Epithelial cell of prostate (primary cell): ENCODE data around the gene KCNAB1.
"Not testable (repeated sequence)": the region's sequence is repeated elsewhere in the genome, so short reads cannot be mapped to it uniquely, and the experiment has no call there.

Source experiments
- DNase-seq: peaks from one replicate; pipeline ENCODE4 v3.0.0-alpha.2; 2011; ENCODE audit warnings: low read depth, low spot score
- H3K27ac ChIP-seq: fragments of 450-650 bp; 2 replicates; pipeline ENCODE4 v1.5.1; 2017; ENCODE audit warnings: mild to moderate bottlenecking

KCNAB1 gene

DNA sequence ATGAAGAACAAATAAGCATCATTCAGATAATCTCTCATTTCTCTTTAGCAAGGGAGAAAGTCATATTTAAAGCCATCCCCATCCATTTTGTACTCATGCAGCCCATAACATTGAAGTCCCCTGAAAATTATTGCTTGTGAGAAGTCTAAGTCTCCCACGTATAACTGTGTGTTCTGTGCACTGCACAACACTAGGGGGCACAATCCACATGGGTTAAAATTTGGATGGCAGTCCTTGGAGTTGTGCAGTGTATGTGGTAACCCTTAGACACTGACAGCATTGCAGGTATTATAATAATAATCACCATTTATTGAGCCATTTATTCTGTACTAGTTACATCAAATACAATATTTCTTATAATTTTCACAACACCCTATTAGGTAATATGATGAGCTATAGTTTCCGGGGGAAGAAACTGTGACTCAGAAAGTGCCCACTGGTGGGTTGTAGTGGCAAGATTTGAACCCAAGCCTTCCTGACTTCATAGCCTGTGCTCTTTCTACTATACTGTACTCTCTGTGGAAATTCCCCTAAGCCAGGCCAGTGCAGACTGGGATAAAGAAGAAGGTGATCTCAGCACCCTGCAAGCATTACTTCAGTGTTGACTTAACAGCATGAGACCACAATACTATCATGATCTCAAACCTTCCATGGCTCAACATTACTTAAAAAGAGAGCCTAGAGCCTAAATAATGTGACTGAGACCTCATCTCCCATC, 15.7 kb downstream of the KCNAB1 start:
- DNase-seq = no peak
- H3K27ac ChIP-seq = no peak overlapping the region

DNA sequence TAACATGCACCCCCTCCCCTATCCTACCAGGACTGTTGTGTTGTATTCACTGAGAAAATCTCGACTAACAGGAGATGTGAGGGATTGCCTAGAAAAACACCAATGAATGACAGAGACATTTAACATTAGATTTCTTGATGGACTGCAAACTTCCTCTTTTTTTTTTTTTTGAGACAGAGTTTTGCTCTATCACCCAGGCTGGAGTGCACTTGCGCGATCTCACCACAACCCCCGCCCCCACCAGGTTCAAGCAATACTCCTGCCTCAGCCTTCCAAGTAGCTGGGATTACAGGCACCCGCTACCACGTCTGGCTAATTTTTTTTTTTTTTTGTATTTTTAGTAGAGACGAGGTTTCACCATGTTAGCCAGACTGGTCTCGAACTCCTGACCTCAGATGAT, 17.0 kb downstream of the KCNAB1 start:
- not testable (repeated sequence) for DNase-seq

DNA sequence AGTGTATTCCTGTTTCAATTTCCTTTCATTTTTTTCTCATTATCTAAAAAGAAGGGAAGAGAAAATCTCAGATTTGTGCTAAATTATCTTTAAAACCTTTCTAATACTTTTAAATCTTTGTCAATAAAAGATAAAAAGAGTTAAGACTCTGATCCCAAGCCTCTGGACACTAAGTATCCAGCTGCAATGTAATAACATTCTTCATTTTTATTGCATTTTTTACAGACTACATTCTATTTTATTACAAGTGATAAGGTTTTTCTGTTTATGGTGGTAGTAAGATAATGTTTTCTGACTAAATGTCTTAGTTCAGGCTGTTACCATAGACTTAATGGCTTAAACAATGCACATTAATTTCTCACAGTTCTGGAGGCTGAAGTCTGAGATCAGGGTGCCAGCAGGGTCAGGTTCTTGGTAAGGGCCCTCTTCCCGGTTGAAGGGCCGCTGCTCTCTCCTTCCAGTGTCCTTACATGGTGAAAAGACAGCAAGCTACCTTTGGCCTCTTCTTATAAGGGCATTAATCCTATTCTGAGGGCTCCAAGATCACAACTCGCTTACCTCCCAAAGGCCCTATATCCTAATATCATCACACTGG, 19.7 kb downstream of the KCNAB1 start:
- no peak overlapping the region for H3K27ac ChIP-seq
- DNase-seq = no peak

More for the DNA sequence above, 17.0 kb downstream of the KCNAB1 start:
- not testable (repeated sequence) for H3K27ac ChIP-seq

DNA sequence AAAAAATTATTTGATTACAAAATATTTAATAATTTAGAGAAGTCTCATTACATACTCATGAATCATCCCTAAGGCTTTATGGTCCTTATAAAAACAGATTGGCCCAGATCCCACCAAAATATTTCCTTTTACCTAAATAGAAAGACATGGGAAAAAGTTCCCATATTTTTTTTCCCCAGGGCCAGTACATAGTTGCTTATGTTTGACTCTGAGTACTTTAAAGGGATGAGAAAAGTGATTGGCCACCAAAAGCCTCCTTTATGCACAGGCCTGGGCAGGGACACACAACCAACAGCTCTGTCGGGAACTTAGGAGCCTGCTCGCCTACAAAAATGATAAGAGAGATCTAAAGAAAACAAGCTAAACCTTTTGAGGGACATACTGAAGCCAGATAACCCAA, 22.3 kb downstream of the KCNAB1 start:
- DNase-seq = no peak
- no peak overlapping the region for H3K27ac ChIP-seq

GRCh38 chr3:156143136-156143535, 22.8 kb downstream of the KCNAB1 start:
- no peak for DNase-seq
- H3K27ac ChIP-seq = no peak overlapping the region

GRCh38 chr3:156144060-156144459, 23.7 kb downstream of the KCNAB1 start:
- DNase-seq = no peak
- H3K27ac ChIP-seq = no peak overlapping the region

DNA sequence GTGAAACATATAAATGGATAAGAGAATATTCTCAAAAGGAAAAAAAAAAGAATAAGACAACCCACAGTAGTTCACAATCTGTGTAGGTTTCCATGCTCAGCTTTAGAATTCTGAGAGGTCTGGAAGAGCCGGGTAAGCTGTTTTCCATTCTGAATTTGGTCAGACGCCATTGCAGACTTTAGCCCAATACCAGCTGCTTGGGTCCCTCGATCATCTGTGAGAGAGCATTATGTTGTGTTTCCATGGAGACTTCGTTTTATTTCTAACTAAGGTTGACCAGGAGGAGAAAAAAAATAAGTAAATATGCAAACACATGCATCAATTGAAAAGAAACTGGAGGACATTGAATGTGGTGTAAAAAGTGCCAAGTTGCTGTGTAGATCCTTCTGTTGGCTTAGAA, 25.5 kb downstream of the KCNAB1 start:
- no peak for DNase-seq
- H3K27ac ChIP-seq = no peak overlapping the region

DNA sequence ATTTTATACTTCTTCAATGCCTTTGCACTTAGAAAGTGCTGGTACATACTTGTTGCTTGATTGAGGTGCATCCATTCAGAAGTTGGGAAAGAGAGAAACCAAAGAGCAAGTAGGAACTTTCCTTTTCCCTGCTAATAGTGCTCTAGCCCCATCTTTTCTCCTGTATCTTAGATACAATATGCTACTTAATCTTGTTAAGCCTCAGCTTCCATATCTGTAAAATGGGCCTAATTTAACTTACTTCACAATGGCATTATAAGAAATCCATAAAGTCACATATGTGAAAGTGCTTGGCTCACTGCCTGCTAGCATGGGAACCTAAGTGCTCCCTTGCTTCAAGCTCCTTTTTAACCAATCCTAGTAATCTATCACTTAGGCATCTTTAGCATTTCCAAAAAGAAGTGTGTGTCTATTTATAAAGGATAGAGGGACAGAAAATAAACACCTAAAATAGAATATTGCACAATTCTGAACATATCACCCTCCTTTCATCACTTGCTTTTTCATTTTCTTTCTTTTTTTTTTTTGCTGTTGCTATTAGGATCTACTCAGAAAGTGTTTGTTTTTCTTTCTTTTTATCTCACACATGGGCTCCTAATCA, 28.1 kb downstream of the KCNAB1 start:
- DNase-seq = no peak
- H3K27ac ChIP-seq = no peak overlapping the region

GRCh38 chr3:156148946-156149381, 28.6 kb downstream of the KCNAB1 start:
- no peak overlapping the region for H3K27ac ChIP-seq
- DNase-seq = no peak

GRCh38 chr3:156149876-156150275, 29.5 kb downstream of the KCNAB1 start:
- no peak for DNase-seq
- no peak overlapping the region for H3K27ac ChIP-seq

DNA sequence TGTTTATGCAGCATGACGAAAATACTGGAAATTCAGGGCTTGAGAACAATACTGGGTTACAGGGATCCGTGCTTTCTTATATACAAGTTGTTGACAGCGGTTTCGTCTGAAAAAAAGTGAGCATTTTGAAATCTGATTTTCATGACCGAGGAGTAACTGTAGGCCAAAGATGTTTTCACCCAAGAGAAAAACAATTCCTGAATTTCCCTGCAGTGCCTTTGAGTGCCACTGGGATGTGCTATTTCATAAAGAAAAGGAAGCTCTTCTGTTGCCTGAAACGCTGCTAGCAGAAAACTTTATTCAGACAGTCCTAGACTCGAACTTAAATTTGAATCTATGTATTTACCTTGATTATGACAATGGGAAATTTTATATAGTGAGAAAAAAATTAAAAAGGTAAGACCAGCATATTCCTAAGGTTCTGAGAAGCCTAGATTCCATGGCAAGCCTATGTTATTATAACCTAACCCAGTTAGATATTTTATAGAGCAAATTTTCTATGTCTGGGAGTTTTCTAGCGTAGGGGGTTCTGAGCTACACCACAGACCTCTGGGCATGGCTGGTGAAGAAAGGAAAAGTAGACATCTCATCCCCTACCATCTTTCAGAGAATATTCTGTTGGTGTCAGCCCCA, 30.2 kb downstream of the KCNAB1 start:
- DNase-seq = no peak
- H3K27ac ChIP-seq = no peak overlapping the region

DNA sequence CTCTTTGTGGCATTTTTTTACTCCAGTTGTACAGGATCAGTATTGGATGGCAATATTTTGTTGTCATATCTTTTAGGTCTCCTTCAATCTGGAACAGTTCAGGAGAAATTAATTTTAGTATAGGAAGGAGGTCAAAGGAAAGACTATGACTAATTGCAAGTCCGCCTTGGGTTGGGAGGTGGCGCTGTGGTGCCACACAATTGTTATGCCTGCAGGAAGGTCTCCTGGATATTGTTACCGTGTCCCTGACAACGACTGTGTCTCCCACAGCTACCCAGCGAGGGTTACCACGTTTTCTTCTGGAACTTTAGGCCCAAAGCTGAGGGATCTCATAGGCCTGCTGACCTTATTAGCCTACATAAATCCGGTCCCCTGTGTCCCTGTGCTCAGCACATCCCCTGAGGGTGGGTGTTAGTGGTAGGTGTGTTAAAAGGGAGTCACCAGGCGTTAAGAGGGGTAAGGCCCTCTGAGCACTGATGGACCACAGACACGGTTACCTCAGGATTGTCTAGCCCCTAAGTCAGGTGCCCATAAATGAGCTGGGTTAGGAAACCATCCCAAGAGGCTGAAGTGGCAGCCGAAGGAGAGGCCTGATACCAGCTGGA, 31.5 kb downstream of the KCNAB1 start:
- DNase-seq = no peak
- H3K27ac ChIP-seq = no peak overlapping the region

DNA sequence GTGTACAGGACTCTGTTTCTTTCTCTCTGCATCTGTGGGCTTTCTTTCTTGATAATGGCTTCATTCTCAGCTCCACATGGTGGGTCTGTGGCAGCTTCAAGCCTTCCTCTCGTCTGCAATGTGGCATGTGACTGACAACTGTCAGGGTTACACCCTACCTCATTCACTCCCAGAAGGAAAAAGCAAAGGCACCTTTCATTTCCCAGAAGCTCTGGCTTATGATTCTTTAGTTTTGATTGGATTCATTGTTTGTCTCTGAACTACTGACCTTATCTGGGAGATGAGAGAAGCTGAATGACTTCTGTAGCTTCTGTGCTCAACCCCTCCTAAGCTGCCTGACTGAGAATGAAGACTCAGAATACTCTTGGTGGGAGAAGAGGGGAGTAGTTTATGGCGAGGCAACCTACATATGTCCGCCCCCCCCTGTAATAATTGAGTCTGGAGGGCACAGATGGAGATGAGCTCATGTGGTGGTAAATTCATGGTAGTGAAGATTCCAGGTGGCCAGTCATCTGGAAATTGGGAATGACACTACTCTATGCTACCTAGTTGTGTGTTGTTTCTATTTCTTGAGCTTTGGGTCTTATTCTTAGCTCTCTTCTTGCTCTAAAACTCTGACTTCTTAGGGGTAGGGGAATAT, 38.4 kb downstream of the KCNAB1 start:
- DNase-seq = no peak
- no peak overlapping the region for H3K27ac ChIP-seq

DNA sequence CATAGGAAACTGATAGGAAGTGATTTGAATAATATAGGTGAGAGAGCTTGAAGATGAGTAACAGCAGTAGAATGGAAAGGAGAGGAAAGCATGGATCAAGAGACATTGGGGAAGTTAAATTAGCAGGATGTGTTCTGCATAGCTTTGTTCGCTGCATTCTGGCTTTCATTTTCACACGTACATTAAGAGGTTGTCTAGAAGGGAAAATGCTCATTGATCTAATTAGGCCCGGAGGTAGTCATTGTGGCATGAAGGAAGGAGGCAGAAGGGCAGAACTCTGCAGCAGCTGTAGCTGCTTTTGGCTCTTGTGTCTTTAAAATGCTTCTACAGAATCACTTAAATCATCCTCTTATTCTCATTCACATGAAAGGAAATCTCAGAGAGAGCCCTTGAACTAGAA, 40.3 kb downstream of the KCNAB1 start:
- no peak overlapping the region for H3K27ac ChIP-seq
- DNase-seq = no peak

DNA sequence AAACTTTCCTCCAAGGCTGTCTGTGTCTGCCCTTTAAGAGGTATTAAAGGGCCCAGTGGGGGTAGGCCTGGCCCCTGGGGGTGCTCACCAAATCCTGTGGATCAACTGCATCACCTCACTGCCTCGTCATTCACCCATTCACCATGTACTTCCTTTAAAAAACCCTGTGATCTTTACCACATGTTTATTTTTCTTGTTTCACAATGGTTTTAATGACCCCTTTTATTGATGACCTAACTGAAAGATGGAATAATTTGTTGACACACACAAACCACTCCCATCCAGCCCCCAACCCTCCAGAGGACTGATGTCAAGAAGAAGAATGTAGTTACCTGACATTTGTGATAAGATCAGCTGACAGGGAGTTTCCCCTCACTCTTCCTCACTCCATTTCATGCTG, 40.8 kb downstream of the KCNAB1 start:
- no peak overlapping the region for H3K27ac ChIP-seq
- DNase-seq = no peak

DNA sequence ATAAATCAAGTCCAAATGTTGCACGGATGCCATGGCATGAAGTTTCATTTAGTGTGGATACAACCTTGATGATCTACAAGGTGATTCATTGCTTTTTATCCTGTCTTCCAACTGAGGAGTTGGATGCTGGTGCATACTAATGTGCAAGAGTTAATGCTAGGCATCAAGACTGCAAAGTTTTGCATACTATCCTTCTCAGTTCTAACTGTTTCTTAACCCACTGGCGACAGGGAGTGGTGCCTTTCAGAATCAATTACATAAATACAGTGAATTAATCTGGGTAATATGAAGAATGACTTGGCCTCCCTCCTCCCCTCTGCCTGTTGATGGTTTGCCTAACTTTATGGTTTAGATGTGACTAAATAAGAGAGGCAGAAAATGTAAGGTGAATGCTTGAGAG, 43.5 kb downstream of the KCNAB1 start:
- DNase-seq = no peak
- H3K27ac ChIP-seq = no peak overlapping the region

- no peak for DNase-seq
- H3K27ac ChIP-seq = no peak overlapping the region
These were observed 46.4 kb downstream of the KCNAB1 start for GRCh38 chr3:156166808-156167207.

GRCh38 chr3:156170571-156170970, 50.2 kb downstream of the KCNAB1 start:
- no peak overlapping the region for H3K27ac ChIP-seq
- no peak for DNase-seq

DNA sequence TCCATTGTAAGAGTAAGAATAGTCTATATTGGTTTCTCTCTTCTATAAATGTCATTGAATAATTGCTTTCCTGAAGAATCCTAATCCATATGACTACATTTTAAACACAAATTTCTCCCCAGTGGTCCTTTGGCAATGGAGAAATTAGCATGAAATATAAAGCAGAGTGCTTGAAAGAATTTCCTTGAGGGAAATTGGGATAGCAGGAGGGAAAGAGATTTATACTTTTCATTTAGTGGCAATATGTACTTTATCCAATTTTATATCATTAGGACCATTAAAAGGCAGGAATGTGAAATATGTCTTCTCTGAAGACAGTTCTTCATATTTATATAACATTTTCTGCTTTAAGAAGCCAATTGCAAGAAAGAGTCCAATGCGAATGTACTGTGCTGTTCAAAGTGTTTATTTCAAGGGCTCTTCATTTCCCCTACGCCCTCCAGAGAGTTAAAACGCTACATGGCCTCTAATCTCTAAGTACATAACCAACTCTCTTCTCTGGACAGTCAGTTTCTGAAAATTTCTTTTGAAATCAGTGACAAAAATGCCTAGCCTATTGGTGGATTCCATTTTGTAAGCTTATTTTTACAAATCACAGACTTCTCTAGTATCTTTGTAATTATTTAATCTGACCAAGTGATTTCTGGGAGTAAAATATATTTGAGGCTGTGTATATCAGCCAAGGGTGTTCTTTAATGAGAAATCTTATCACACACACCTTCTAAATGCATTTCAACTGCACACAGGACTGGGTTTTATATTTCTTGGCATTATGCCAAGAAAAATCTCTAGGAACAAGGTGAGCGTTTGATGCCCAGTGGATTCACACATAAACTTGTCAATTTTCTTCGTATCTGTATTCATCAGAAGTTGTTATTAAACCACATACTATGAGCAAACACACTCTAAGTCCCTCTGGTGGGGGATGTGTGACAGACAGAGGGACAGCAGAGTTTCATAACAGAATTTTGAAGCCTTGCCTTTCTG, 51.2 kb downstream of the KCNAB1 start:
- no peak overlapping the region for H3K27ac ChIP-seq
- DNase-seq = no peak
